Activated T-helper 1 cell treated with anti-CD3 and anti-CD28 coated beads, Interleukin-2, amount 50 U/mL, for 16 hours (primary cell): ENCODE results near the gene ROCK2.

Experiments used
- DNase-seq, 2 donors: peaks; one replicate each; pipeline ENCODE4 v3.0.0-alpha.2; 2020; ENCODE audit warnings: low read depth in 1 of 2, low spot score in 1 of 2

ROCK2 gene

DNA sequence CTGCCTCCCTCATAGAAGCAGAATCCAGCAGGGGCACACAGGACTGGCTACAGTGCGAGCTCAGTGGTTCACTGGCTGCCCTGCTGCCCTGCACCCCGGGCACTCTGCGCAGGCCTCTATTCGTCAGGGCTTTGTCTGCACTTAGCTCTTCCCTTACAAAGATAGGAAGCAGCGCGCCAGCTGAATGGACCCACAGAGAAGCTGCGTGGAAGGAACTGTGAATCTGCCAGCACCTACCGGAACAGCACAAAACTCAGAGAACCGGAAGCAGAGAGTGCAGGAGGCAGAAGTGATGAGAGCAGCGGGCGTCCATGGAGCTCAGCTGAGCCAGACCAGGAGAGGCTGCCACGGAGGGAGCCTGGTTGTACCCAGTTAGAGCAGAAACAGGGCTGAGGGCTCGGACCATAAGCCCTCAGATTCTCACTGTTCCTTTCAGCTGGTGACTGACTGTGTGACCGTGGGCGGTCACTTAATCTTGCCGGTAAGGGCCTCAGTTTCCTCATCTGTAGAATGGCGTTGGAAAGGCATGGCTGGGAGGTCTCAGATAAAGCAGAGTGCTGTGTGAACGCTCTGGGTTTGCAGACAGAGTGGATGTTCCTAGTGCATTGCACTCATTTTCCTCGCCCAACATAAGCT is 212.3 kb downstream of the ROCK2 start:
- DNase-seq, result no peak

DNA sequence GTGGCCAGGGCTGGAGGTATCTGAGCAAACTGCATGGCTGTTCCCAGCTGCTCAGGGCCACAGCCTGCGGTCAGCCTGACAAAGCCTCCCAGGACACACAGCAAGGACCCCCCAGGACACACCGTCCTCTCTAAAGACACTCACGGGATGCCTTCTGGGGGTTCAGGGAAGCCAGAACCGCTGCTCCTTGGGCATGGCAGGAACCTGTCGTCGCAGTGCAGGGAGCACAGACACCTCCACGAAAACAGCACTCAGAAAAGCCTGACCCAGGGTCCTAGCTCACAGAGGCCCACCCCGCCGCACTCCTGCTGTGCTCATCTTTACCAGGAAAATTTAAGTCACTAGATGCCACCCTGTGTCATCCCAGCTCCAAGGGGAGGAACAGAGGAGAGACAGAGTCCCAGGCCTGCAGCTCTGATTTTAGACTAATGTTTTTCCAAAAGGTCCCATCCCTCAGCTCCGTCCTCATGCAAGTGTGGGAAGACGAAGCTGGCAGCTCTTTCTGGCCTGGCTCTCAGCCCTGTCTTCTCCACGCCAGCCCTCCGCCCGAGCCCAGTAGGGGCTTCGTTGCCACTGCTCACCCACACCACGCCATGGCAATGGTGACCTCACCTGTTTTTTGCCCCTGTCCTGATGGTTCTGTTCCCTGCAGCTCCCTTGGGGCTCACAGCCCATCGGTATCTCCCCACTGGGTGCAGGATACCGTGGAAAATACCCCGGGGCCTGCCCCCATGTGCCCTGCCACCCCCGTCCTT is 213.1 kb downstream of the ROCK2 start:
- DNase-seq, result no peak
